Measurements from ENCODE around the gene DHRS3.

DHRS3 gene

GRCh38 chr1:12554521-12555305, 63.3 kb downstream of the DHRS3 start:
- no peaks in the 10 kb centered on the region for H3K36me3 ChIP-seq (ENCODE audit: insufficient read depth, low read depth, low read length)

GRCh38 chr1:12553963-12554362, 64.0 kb downstream of the DHRS3 start:
- Histone ChIP-seq H3K27me3 (ENCODE audit: insufficient read depth, low read length) (no peaks in the 10 kb centered on the region), H3K9ac (ENCODE audit: low read depth, low read length) (no peak overlapping the region), H3K36me3 (ENCODE audit: insufficient read depth, low read depth, low read length) (no peaks in the 10 kb centered on the region), H3K9me3 (ENCODE audit: insufficient read depth, low read depth, low read length) (no peaks in the 10 kb centered on the region), H3K27ac (ENCODE audit: low read length) (no peak overlapping the region), H3K4me1 (ENCODE audit: insufficient read depth, low read length) (no peaks in the 10 kb centered on the region), H3K4me3 (ENCODE audit: low read length) (no peak overlapping the region)

More at GRCh38 chr1:12554521-12555305, 63.3 kb downstream of the DHRS3 start:
- Histone ChIP-seq H3K4me3 (ENCODE audit: low read length) (no peak overlapping the region), H3K27ac (ENCODE audit: low read length) (no peak overlapping the region), H3K27me3 (ENCODE audit: insufficient read depth, low read length) (no peaks in the 10 kb centered on the region), H3K9me3 (ENCODE audit: insufficient read depth, low read depth, low read length) (no peaks in the 10 kb centered on the region), H3K9ac (ENCODE audit: low read depth, low read length) (no peak overlapping the region), H3K4me1 (ENCODE audit: insufficient read depth, low read length) (no peaks in the 10 kb centered on the region)

GRCh38 chr1:12552951-12553921, 64.8 kb downstream of the DHRS3 start:
- Histone ChIP-seq H3K27me3 (ENCODE audit: insufficient read depth, low read length) (no peaks in the 10 kb centered on the region), H3K4me3 (ENCODE audit: low read length) (no peak overlapping the region), H3K9ac (ENCODE audit: low read depth, low read length) (no peak overlapping the region), H3K36me3 (ENCODE audit: insufficient read depth, low read depth, low read length) (no peaks in the 10 kb centered on the region), H3K9me3 (ENCODE audit: insufficient read depth, low read depth, low read length) (no peaks in the 10 kb centered on the region), H3K27ac (ENCODE audit: low read length) (no peak overlapping the region), H3K4me1 (ENCODE audit: insufficient read depth, low read length) (no peaks in the 10 kb centered on the region)

GRCh38 chr1:12552111-12552888, 65.7 kb downstream of the DHRS3 start:
- no peak overlapping the region for H3K9ac ChIP-seq (ENCODE audit: low read depth, low read length)
- no peaks in the 10 kb centered on the region for H3K9me3 ChIP-seq (ENCODE audit: insufficient read depth, low read depth, low read length)
- no peak overlapping the region for H3K4me3 ChIP-seq (ENCODE audit: low read length)
- H3K4me1 ChIP-seq (ENCODE audit: insufficient read depth, low read length), result no peaks in the 10 kb centered on the region
- H3K27me3 ChIP-seq (ENCODE audit: insufficient read depth, low read length), result no peaks in the 10 kb centered on the region
- no peaks in the 10 kb centered on the region for H3K36me3 ChIP-seq (ENCODE audit: insufficient read depth, low read depth, low read length)
- H3K27ac ChIP-seq (ENCODE audit: low read length), result no peak overlapping the region

- Histone ChIP-seq H3K36me3 (ENCODE audit: insufficient read depth, low read depth, low read length) (no peaks in the 10 kb centered on the region), H3K4me3 (ENCODE audit: low read length) (no peak overlapping the region), H3K9me3 (ENCODE audit: insufficient read depth, low read depth, low read length) (no peaks in the 10 kb centered on the region), H3K27me3 (ENCODE audit: insufficient read depth, low read length) (no peaks in the 10 kb centered on the region), H3K9ac (ENCODE audit: low read depth, low read length) (no peak overlapping the region), H3K27ac (ENCODE audit: low read length) (no peak overlapping the region), H3K4me1 (ENCODE audit: insufficient read depth, low read length) (no peaks in the 10 kb centered on the region)
Observed at GRCh38 chr1:12551584-12551983, 66.4 kb downstream of the DHRS3 start.

- H3K4me1 ChIP-seq (ENCODE audit: insufficient read depth, low read length), result no peaks in the 10 kb centered on the region
- no peaks in the 10 kb centered on the region for H3K9me3 ChIP-seq (ENCODE audit: insufficient read depth, low read depth, low read length)
- no peak overlapping the region for H3K4me3 ChIP-seq (ENCODE audit: low read length)
- no peak overlapping the region for H3K27ac ChIP-seq (ENCODE audit: low read length)
- H3K36me3 ChIP-seq (ENCODE audit: insufficient read depth, low read depth, low read length), result no peaks in the 10 kb centered on the region
- no peak overlapping the region for H3K9ac ChIP-seq (ENCODE audit: low read depth, low read length)
- H3K27me3 ChIP-seq (ENCODE audit: insufficient read depth, low read length), result no peaks in the 10 kb centered on the region
Observed at GRCh38 chr1:12549460-12550349, 68.3 kb downstream of the DHRS3 start.

GRCh38 chr1:12548973-12549459, 69.0 kb downstream of the DHRS3 start:
- no peak overlapping the region for H3K27ac ChIP-seq (ENCODE audit: low read length)

GRCh38 chr1:12548279-12548972, 69.6 kb downstream of the DHRS3 start:
- Histone ChIP-seq H3K4me1 (ENCODE audit: insufficient read depth, low read length) (no peaks in the 10 kb centered on the region), H3K27ac (ENCODE audit: low read length) (no peak overlapping the region), H3K36me3 (ENCODE audit: insufficient read depth, low read depth, low read length) (no peaks in the 10 kb centered on the region), H3K27me3 (ENCODE audit: insufficient read depth, low read length) (no peaks in the 10 kb centered on the region), H3K9me3 (ENCODE audit: insufficient read depth, low read depth, low read length) (no peaks in the 10 kb centered on the region), H3K4me3 (ENCODE audit: low read length) (no peak overlapping the region), H3K9ac (ENCODE audit: low read depth, low read length) (no peak overlapping the region)

More at GRCh38 chr1:12548973-12549459, 69.0 kb downstream of the DHRS3 start:
- Histone ChIP-seq H3K4me1 (ENCODE audit: insufficient read depth, low read length) (no peaks in the 10 kb centered on the region), H3K27me3 (ENCODE audit: insufficient read depth, low read length) (no peaks in the 10 kb centered on the region), H3K9me3 (ENCODE audit: insufficient read depth, low read depth, low read length) (no peaks in the 10 kb centered on the region), H3K9ac (ENCODE audit: low read depth, low read length) (no peak overlapping the region), H3K36me3 (ENCODE audit: insufficient read depth, low read depth, low read length) (no peaks in the 10 kb centered on the region), H3K4me3 (ENCODE audit: low read length) (no peak overlapping the region)

GRCh38 chr1:12547586-12548225, 70.3 kb downstream of the DHRS3 start:
- H3K27ac ChIP-seq (ENCODE audit: low read length), result no peak overlapping the region
- no peaks in the 10 kb centered on the region for H3K9me3 ChIP-seq (ENCODE audit: insufficient read depth, low read depth, low read length)
- H3K4me3 ChIP-seq (ENCODE audit: low read length), result no peak overlapping the region
- H3K36me3 ChIP-seq (ENCODE audit: insufficient read depth, low read depth, low read length), result no peaks in the 10 kb centered on the region
- no peak overlapping the region for H3K9ac ChIP-seq (ENCODE audit: low read depth, low read length)
- H3K4me1 ChIP-seq (ENCODE audit: insufficient read depth, low read length), result no peaks in the 10 kb centered on the region
- no peaks in the 10 kb centered on the region for H3K27me3 ChIP-seq (ENCODE audit: insufficient read depth, low read length)
